Natural killer cell treated with Interleukin-12 subunit alpha and Interleukin-12 subunit beta and Interleukin-15 and Interleukin-18, amount 100 ng/mL, for 72 hours (primary cell): Measurements from ENCODE around the gene MACROD2. TPM values are rescaled to one million over a fixed set of nuclear protein-coding genes. Genes with fewer than 3 reads are reported as not detected.

Experiments used
- ATAC-seq, 2 donors: fragments of 150-1000 bp; cut with Tn5 transposase in 1 of 2; sonication (Bioruptor Pico), chemical (Tn5 transposase) in 1 of 2; 2 replicates each; pipeline ENCODE4 v1.10.0; 2021
- DNase-seq: peaks from one replicate; pipeline ENCODE4 v3.0.0; 2022; ENCODE audit warnings: low spot score
- H3K27ac Mint-ChIP-seq, 2 donors: 1 replicate in 1 of 2; 2 replicates in 1 of 2; pipeline ENCODE4 v1.8.0; 2022; ENCODE audit warnings: mixed read lengths in 2 of 2, mild to moderate bottlenecking in 1 of 2, moderate library complexity in 1 of 2
- H3K27me3 Mint-ChIP-seq, 2 donors: 1 replicate in 1 of 2; 2 replicates in 1 of 2; pipeline ENCODE4 v1.8.0; 2022; ENCODE audit warnings: mixed read lengths in 2 of 2
- H3K36me3 Mint-ChIP-seq: one replicate; pipeline ENCODE4 v1.8.0; 2022; ENCODE audit warnings: mixed read lengths
- H3K4me1 Mint-ChIP-seq, 2 donors: 1 replicate in 1 of 2; 2 replicates in 1 of 2; pipeline ENCODE4 v1.8.0; 2022; ENCODE audit warnings: low read depth in 2 of 2, mixed read lengths in 2 of 2, mild to moderate bottlenecking in 1 of 2
- H3K4me3 Mint-ChIP-seq: one replicate; pipeline ENCODE4 v1.8.0; 2022; ENCODE audit warnings: mixed read lengths
- H3K9me3 Mint-ChIP-seq: 2 replicates; pipeline ENCODE4 v1.8.0; 2022; ENCODE audit warnings: mixed read lengths
- total RNA-seq, 2 donors: library from RNA; stranded (reverse); gene quantifications; one replicate each; pipeline ENCODE4 v1.2.3, GENCODE V29; 2022

Gene MACROD2
- total RNA-seq, 2 donors from 2014 or later, result not detected

GRCh38 chr20:15199698-15200097 is 1204.4 kb downstream of the MACROD2 start:
- H3K27me3 Mint-ChIP-seq, result no peaks in the 10 kb centered on the region
- ATAC-seq, result no peak
- H3K4me1 Mint-ChIP-seq, result no peaks in the 10 kb centered on the region
- H3K4me3 Mint-ChIP-seq, result no peak overlapping the region
- H3K9me3 Mint-ChIP-seq, result peaks cover 5% of the 10 kb centered on the region
- H3K36me3 Mint-ChIP-seq, result no peaks in the 10 kb centered on the region
- DNase-seq, result no peak
- H3K27ac Mint-ChIP-seq, result no peak overlapping the region

GRCh38 chr20:15200147-15200565 is 1204.8 kb downstream of the MACROD2 start:
- Mint-ChIP-seq H3K36me3 (no peaks in the 10 kb centered on the region), H3K9me3 (peaks cover 5% of the 10 kb centered on the region), H3K4me1 (no peaks in the 10 kb centered on the region), H3K27ac (no peak overlapping the region), H3K27me3 (no peaks in the 10 kb centered on the region), H3K4me3 (no peak overlapping the region)
- ATAC-seq, result no peak
- no peak for DNase-seq

GRCh38 chr20:15201602-15202001 is 1206.3 kb downstream of the MACROD2 start:
- Mint-ChIP-seq H3K36me3 (no peaks in the 10 kb centered on the region), H3K27me3 (no peaks in the 10 kb centered on the region), H3K9me3 (peaks cover 5% of the 10 kb centered on the region), H3K4me3 (no peak overlapping the region), H3K27ac (no peak overlapping the region), H3K4me1 (no peaks in the 10 kb centered on the region)
- ATAC-seq (no peak), DNase-seq (no peak)

- ATAC-seq (no peak), DNase-seq (no peak)
- H3K9me3 Mint-ChIP-seq, result peaks cover 11% of the 10 kb centered on the region
- H3K27me3 Mint-ChIP-seq, result no peaks in the 10 kb centered on the region
- no peak overlapping the region for H3K27ac Mint-ChIP-seq
- no peak overlapping the region for H3K4me3 Mint-ChIP-seq
- H3K4me1 Mint-ChIP-seq, result no peaks in the 10 kb centered on the region
- peaks cover 7% of the 10 kb centered on the region for H3K36me3 Mint-ChIP-seq
Observed at GRCh38 chr20:15204234-15204633, 1208.9 kb downstream of the MACROD2 start.

GRCh38 chr20:15205028-15205427 is 1209.7 kb downstream of the MACROD2 start:
- H3K27me3 Mint-ChIP-seq, result no peaks in the 10 kb centered on the region
- DNase-seq, result no peak
- H3K27ac Mint-ChIP-seq, result no peak overlapping the region
- ATAC-seq, result no peak
- no peak overlapping the region for H3K4me3 Mint-ChIP-seq
- no peaks in the 10 kb centered on the region for H3K4me1 Mint-ChIP-seq
- H3K36me3 Mint-ChIP-seq, result peaks cover 7% of the 10 kb centered on the region
- H3K9me3 Mint-ChIP-seq, result peaks cover 11% of the 10 kb centered on the region

GRCh38 chr20:15205719-15206118 is 1210.4 kb downstream of the MACROD2 start:
- no peak for DNase-seq
- H3K27me3 Mint-ChIP-seq, result no peaks in the 10 kb centered on the region
- H3K36me3 Mint-ChIP-seq, result peaks cover 11% of the 10 kb centered on the region
- no peak overlapping the region for H3K4me3 Mint-ChIP-seq
- H3K27ac Mint-ChIP-seq, result no peak overlapping the region
- no peak for ATAC-seq
- no peaks in the 10 kb centered on the region for H3K4me1 Mint-ChIP-seq
- peaks cover 15% of the 10 kb centered on the region for H3K9me3 Mint-ChIP-seq

GRCh38 chr20:15209537-15209936 is 1214.2 kb downstream of the MACROD2 start:
- Mint-ChIP-seq H3K4me3 (no peak overlapping the region), H3K36me3 (peaks cover 12% of the 10 kb centered on the region), H3K9me3 (peaks cover 26% of the 10 kb centered on the region)

GRCh38 chr20:15214051-15214450 is 1218.7 kb downstream of the MACROD2 start:
- Mint-ChIP-seq H3K27ac (no peak overlapping the region), H3K27me3 (no peaks in the 10 kb centered on the region), H3K4me1 (no peaks in the 10 kb centered on the region), H3K9me3 (peaks cover 27% of the 10 kb centered on the region), H3K36me3 (peaks cover 10% of the 10 kb centered on the region), H3K4me3 (no peak overlapping the region)
- DNase-seq (no peak), ATAC-seq (no peak)

More at GRCh38 chr20:15209537-15209936, 1214.2 kb downstream of the MACROD2 start:
- Mint-ChIP-seq H3K27me3 (no peaks in the 10 kb centered on the region), H3K4me1 (no peaks in the 10 kb centered on the region), H3K27ac (no peak overlapping the region)
- ATAC-seq (no peak), DNase-seq (no peak)

GRCh38 chr20:15220009-15220656 is 1224.8 kb downstream of the MACROD2 start:
- Mint-ChIP-seq H3K27me3 (no peaks in the 10 kb centered on the region), H3K4me3 (no peak overlapping the region)
- ATAC-seq, result no peak

GRCh38 chr20:15220778-15221565 is 1225.7 kb downstream of the MACROD2 start:
- peaks cover 5% of the 10 kb centered on the region for H3K36me3 Mint-ChIP-seq
- no peak overlapping the region for H3K27ac Mint-ChIP-seq
- ATAC-seq (no peak), DNase-seq (no peak)
- no peaks in the 10 kb centered on the region for H3K4me1 Mint-ChIP-seq
- H3K9me3 Mint-ChIP-seq, result peaks cover 11% of the 10 kb centered on the region
- no peak overlapping the region for H3K4me3 Mint-ChIP-seq
- H3K27me3 Mint-ChIP-seq, result no peaks in the 10 kb centered on the region

More at GRCh38 chr20:15220009-15220656, 1224.8 kb downstream of the MACROD2 start:
- peaks cover 11% of the 10 kb centered on the region for H3K9me3 Mint-ChIP-seq
- no peak overlapping the region for H3K27ac Mint-ChIP-seq
- DNase-seq, result no peak
- H3K4me1 Mint-ChIP-seq, result no peaks in the 10 kb centered on the region
- H3K36me3 Mint-ChIP-seq, result peaks cover 5% of the 10 kb centered on the region

- H3K27me3 Mint-ChIP-seq, result no peaks in the 10 kb centered on the region
- DNase-seq (no peak), ATAC-seq (no peak)
- no peak overlapping the region for H3K27ac Mint-ChIP-seq
- peaks cover 8% of the 10 kb centered on the region for H3K9me3 Mint-ChIP-seq
- H3K4me1 Mint-ChIP-seq, result no peaks in the 10 kb centered on the region
- H3K4me3 Mint-ChIP-seq, result no peak overlapping the region
- H3K36me3 Mint-ChIP-seq, result peaks cover 5% of the 10 kb centered on the region
Observed at GRCh38 chr20:15222502-15223330, 1227.4 kb downstream of the MACROD2 start.

- H3K27ac Mint-ChIP-seq, result no peak overlapping the region
- ATAC-seq (no peak), DNase-seq (no peak)
- no peaks in the 10 kb centered on the region for H3K27me3 Mint-ChIP-seq
- H3K4me1 Mint-ChIP-seq, result no peaks in the 10 kb centered on the region
- H3K9me3 Mint-ChIP-seq, result peaks cover 3% of the 10 kb centered on the region
- H3K36me3 Mint-ChIP-seq, result no peaks in the 10 kb centered on the region
- no peak overlapping the region for H3K4me3 Mint-ChIP-seq
Observed at GRCh38 chr20:15224199-15224598, 1228.9 kb downstream of the MACROD2 start.

GRCh38 chr20:15227102-15227501 is 1231.8 kb downstream of the MACROD2 start:
- ATAC-seq (no peak), DNase-seq (no peak)
- Mint-ChIP-seq H3K36me3 (peaks cover 5% of the 10 kb centered on the region), H3K27ac (no peak overlapping the region), H3K9me3 (no peaks in the 10 kb centered on the region), H3K27me3 (no peaks in the 10 kb centered on the region), H3K4me3 (no peak overlapping the region), H3K4me1 (no peaks in the 10 kb centered on the region)

- Mint-ChIP-seq H3K4me3 (no peak overlapping the region), H3K27me3 (no peaks in the 10 kb centered on the region), H3K27ac (no peak overlapping the region), H3K4me1 (no peaks in the 10 kb centered on the region), H3K9me3 (no peaks in the 10 kb centered on the region), H3K36me3 (peaks cover 5% of the 10 kb centered on the region)
- ATAC-seq, result no peak
- no peak for DNase-seq
Observed at GRCh38 chr20:15232243-15232642, 1236.9 kb downstream of the MACROD2 start.
